SK-N-SH (cell line): ENCODE data around the gene FCAMR. TPM values are rescaled to one million over a fixed set of nuclear protein-coding genes. Genes with fewer than 3 reads are reported as not detected.

ENCODE experiments used
- CTCF ChIA-PET: fragments of 300-600, 350-600 bp; formaldehyde crosslinking; extraction: SDS; loops from one replicate; lab custom pipeline; 2021; lab: Yijun Ruan, JAX
- POLR2A ChIA-PET: fragments of 350-600 bp; sonication (Branson Sonifier 250); formaldehyde crosslinking; extraction: SDS; loops from one replicate; lab custom pipeline; 2020; ENCODE audit warnings: antibody characterized with exemption, inconsistent platforms; lab: Yijun Ruan, JAX
- DNase-seq: peaks from one replicate; pipeline ENCODE4 v3.0.0; 2012
- H2AFZ ChIP-seq: fragments of 200-600 bp; sonication (generic); 2 replicates; pipeline ENCODE4 v1.8.1; 2016; ENCODE audit warnings: antibody characterized with exemption, mild to moderate bottlenecking, low read depth
- H3F3A ChIP-seq: fragments of 200-600 bp; sonication (generic); replicated peaks from 2 replicates; pipeline ENCODE3; 2016; ENCODE audit warnings: antibody characterized with exemption, mild to moderate bottlenecking; ENCODE audit not compliant: insufficient read depth
- H3K27ac ChIP-seq, 2 experiments: fragments of 200-500 bp in 1 of 2; fragments of 200-600 bp in 1 of 2; sonication (Bioruptor generic) in 1 of 2; sonication (generic), shearing (Covaris generic) in 1 of 2; 2 replicates each; pipeline versions ENCODE4 v1.5.1 to v1.6.1; 2014 to 2016; ENCODE audit warnings: low read depth in 2 of 2, inconsistent platforms in 1 of 2, low read length in 1 of 2, mild to moderate bottlenecking in 1 of 2, mixed read lengths in 1 of 2
- H3K27me3 ChIP-seq: fragments of 200-600 bp; sonication (generic), shearing (Covaris generic); 2 replicates; pipeline ENCODE4 v1.6.1; 2016; ENCODE audit warnings: mixed run types; ENCODE audit not compliant: insufficient read depth
- H3K36me3 ChIP-seq, 2 experiments: fragments of 200-500 bp in 1 of 2; fragments of 200-600 bp in 1 of 2; sonication (Bioruptor generic) in 1 of 2; sonication (generic) in 1 of 2; replicated peaks in 1 of 2; 2 replicates each; pipeline versions ENCODE3 to v1.5.1; 2014 to 2016; ENCODE audit warnings: low read length in 1 of 2, mild to moderate bottlenecking in 1 of 2; ENCODE audit not compliant: insufficient read depth in 2 of 2, control insufficient read depth in 1 of 2
- H3K4me1 ChIP-seq, 2 experiments: fragments of 200-500 bp in 1 of 2; fragments of 200-600 bp in 1 of 2; sonication (Bioruptor generic) in 1 of 2; sonication (generic), shearing (Covaris generic) in 1 of 2; 2 replicates each; pipeline versions ENCODE4 v1.5.1 to v1.6.1; 2014 to 2016; ENCODE audit warnings: low read depth in 1 of 2, low read length in 1 of 2, mixed run types in 1 of 2; ENCODE audit not compliant: insufficient read depth in 2 of 2, control insufficient read depth in 1 of 2
- H3K4me2 ChIP-seq: fragments of 200-600 bp; sonication (generic), shearing (Covaris generic); 2 replicates; pipeline ENCODE4 v1.6.1; 2017; ENCODE audit warnings: mixed run types
- H3K4me3 ChIP-seq, 2 experiments: fragments of 200-500 bp in 1 of 2; fragments of 200-600 bp in 1 of 2; sonication (Bioruptor generic) in 1 of 2; sonication (generic), shearing (Covaris generic) in 1 of 2; 2 replicates each; pipeline versions ENCODE4 v1.5.1 to v1.8.1; 2014 to 2016; ENCODE audit warnings: low read depth in 2 of 2, inconsistent platforms in 1 of 2, low read length in 1 of 2, mild to moderate bottlenecking in 1 of 2, mixed read lengths in 1 of 2, moderate library complexity in 1 of 2
- H3K79me2 ChIP-seq: fragments of 200-600 bp; sonication (generic); 2 replicates; pipeline ENCODE4 v1.8.1; 2017; ENCODE audit warnings: mild to moderate bottlenecking; ENCODE audit not compliant: insufficient read depth
- H3K9ac ChIP-seq: fragments of 200-600 bp; sonication (generic); 2 replicates; pipeline ENCODE4 v1.6.1; 2017; ENCODE audit warnings: mixed run types
- H3K9me2 ChIP-seq: fragments of 200-600 bp; sonication (generic); 2 replicates; pipeline ENCODE4 v1.6.1; 2017; ENCODE audit warnings: mixed run types
- H3K9me3 ChIP-seq: fragments of 200-600 bp; sonication (generic); 2 replicates; pipeline ENCODE4 v1.6.1; 2017; ENCODE audit warnings: mixed run types, mild to moderate bottlenecking, moderate library complexity
- H4K20me1 ChIP-seq: fragments of 200-600 bp; sonication (generic); 2 replicates; pipeline ENCODE4 v1.6.1; 2017; ENCODE audit warnings: mild to moderate bottlenecking, mixed run types; ENCODE audit not compliant: insufficient read depth
- EZH2phosphoT487 ChIP-seq: fragments of 200-600 bp; sonication (generic); IDR thresholded peaks from 2 replicates; pipeline ENCODE4 v1.6.1; 2017; ENCODE audit warnings: low read depth, mixed run types, mild to moderate bottlenecking, antibody characterized with exemption, moderate library complexity, borderline replicate concordance
- FOSL2 ChIP-seq: IDR thresholded peaks from 2 replicates; pipeline ENCODE4 v1.4.0; 2012; ENCODE audit warnings: low read depth, mild to moderate bottlenecking, moderate library complexity, borderline replicate concordance
- FOXJ3 ChIP-seq: sonication (generic); formaldehyde crosslinking; IDR thresholded peaks from 2 replicates; pipeline ENCODE4 v1.5.1; 2020; ENCODE audit warnings: mild to moderate bottlenecking, missing genetic modification reagents
- FOXM1 ChIP-seq: IDR thresholded peaks from 2 replicates; pipeline ENCODE4 v1.4.0; 2012; ENCODE audit warnings: low read depth, mild to moderate bottlenecking
- GATA2 ChIP-seq: sonication (generic); formaldehyde crosslinking; IDR thresholded peaks from 2 replicates; pipeline ENCODE4 v1.5.0; 2020; ENCODE audit warnings: mild to moderate bottlenecking, missing genetic modification reagents
- JUND ChIP-seq: IDR thresholded peaks from 2 replicates; pipeline ENCODE4 v1.4.0; 2012
- NFIC ChIP-seq: IDR thresholded peaks from 2 replicates; pipeline ENCODE4 v1.4.0; 2012; ENCODE audit warnings: borderline replicate concordance
- POLR2AphosphoS5 ChIP-seq: IDR thresholded peaks from 2 replicates; pipeline ENCODE4 v1.6.1; 2012; ENCODE audit warnings: low read depth, low read length
- RAD21 ChIP-seq: IDR thresholded peaks from 2 replicates; pipeline ENCODE4 v1.6.1; 2012; ENCODE audit warnings: mild to moderate bottlenecking, low read length
- REST ChIP-seq: IDR thresholded peaks from 2 replicates; pipeline ENCODE4 v1.6.1; 2012; ENCODE audit warnings: mild to moderate bottlenecking, low read depth, low read length, moderate library complexity
- SIN3A ChIP-seq: IDR thresholded peaks from 2 replicates; pipeline ENCODE4 v1.6.1; 2012; ENCODE audit warnings: low read depth, mild to moderate bottlenecking, low read length, moderate library complexity, borderline replicate concordance
- TAF1 ChIP-seq: IDR thresholded peaks from 2 replicates; pipeline ENCODE4 v1.6.1; 2012; ENCODE audit warnings: low read depth, mild to moderate bottlenecking, low read length, moderate library complexity, borderline replicate concordance
- USF2 ChIP-seq: fragments of 150-350 bp; IDR thresholded peaks from 2 replicates; pipeline ENCODE4 v1.6.1; 2017; ENCODE audit warnings: antibody characterized with exemption, low read length, low read depth, borderline replicate concordance
- ZBTB33 ChIP-seq: IDR thresholded peaks from 2 replicates; pipeline ENCODE4 v1.4.0; 2012; ENCODE audit warnings: low read depth, borderline replicate concordance
- WGBS: methylation state at CpG from one replicate; pipeline ENCODE4 v1.1.6; 2017; ENCODE audit warnings: low lambda C conversion rate; 5-methylcytosine and 5-hydroxymethylcytosine counted together
- polyA plus RNA-seq, 3 experiments: library from polyadenylated mRNA; depleted of rRNA; stranded (reverse); fragments of >200 nt; gene quantifications; 2 replicates each; pipeline ENCODE4 v1.2.3, GENCODE V29; 2012
- TF ChIP-seq, protein P1 (sequence below): IDR thresholded peaks from 2 replicates; pipeline ENCODE4 v1.4.0; 2012; ENCODE audit warnings: low read depth
- TF ChIP-seq, protein P2 (sequence below): fragments of 200-600 bp; sonication (generic); IDR thresholded peaks from 2 replicates; pipeline ENCODE4 v1.6.1; 2017; ENCODE audit warnings: antibody characterized with exemption, mild to moderate bottlenecking, moderate library complexity

The FCAMR gene
- polyA plus RNA-seq, 1 of the 3 experiments (the other 2 are of a cell fraction) = not detected

- no peak overlapping the region for H3K4me3 ChIP-seq
- H3K4me2 ChIP-seq = no peak overlapping the region
- CTCF ChIA-PET = interaction anchor here (5.4 kb wide), 1 partner anchor 17 kb away, joined by 23 read pairs; no protein-coding TSS in a partner anchor
- no peaks in the 10 kb centered on the region for H4K20me1 ChIP-seq
- no peak overlapping the region for H3K9ac ChIP-seq
- H3K9me3 ChIP-seq = no peaks in the 10 kb centered on the region
- H3F3A ChIP-seq = no peaks in the 10 kb centered on the region
- no peak overlapping the region for H2AFZ ChIP-seq
- POLR2A ChIA-PET = no interaction called here
- no peaks in the 10 kb centered on the region for H3K9me2 ChIP-seq
- H3K27ac ChIP-seq = no peak overlapping the region
- DNase-seq = no peak
- 0 out of 2 replicates have a peak, but pooled peaks cover 4% of the 10 kb centered on the region for H3K27me3 ChIP-seq
- no peaks in the 10 kb centered on the region for H3K4me1 ChIP-seq
- TF ChIP-seq FOXJ3 (CRISPR knock-in tag) (no peak), POLR2AphosphoS5 (no peak), FOXM1 (no peak), USF2 (no peak), RAD21 (no peak)
- TF ChIP-seq, protein P1, sequence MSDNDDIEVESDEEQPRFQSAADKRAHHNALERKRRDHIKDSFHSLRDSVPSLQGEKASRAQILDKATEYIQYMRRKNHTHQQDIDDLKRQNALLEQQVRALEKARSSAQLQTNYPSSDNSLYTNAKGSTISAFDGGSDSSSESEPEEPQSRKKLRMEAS = no peak
- TF ChIP-seq, all 33 proteins: peak for 0
- WGBS = 52% methylated on average over 6 of the region's 6 CpGs
- Histone ChIP-seq H3K36me3 (no peaks in the 10 kb centered on the region), H3K79me2 (no peaks in the 10 kb centered on the region)
These were observed 40.7 kb downstream of the FCAMR start for GRCh38 chr1:206929524-206929923.

DNA sequence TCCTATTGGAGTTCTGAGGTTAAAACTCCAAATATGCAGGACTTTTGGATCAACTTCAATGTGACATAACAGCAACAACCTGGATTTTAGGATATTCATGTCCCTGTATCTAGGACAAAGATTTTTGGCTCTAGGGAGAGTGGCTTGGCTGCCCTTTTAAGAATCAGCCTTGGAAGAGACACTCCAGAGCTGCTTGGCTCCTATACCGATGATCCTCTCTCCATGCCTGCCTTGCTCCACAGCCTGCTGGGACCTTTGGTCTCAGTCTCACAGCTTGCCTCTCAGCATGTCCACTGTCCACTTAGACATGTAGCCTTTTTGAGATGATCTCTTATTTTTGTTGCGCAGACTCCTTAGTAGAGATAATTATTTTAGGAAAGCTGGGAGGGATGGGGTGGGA, 44.0 kb downstream of the FCAMR start:
- no peaks in the 10 kb centered on the region for H3K9me2 ChIP-seq
- H3F3A ChIP-seq = no peaks in the 10 kb centered on the region
- H4K20me1 ChIP-seq = no peaks in the 10 kb centered on the region
- no peaks in the 10 kb centered on the region for H3K4me1 ChIP-seq
- H3K9ac ChIP-seq = no peak overlapping the region
- WGBS = 100% methylated on average over 2 of the region's 2 CpGs
- H3K4me3 ChIP-seq = no peak overlapping the region
- no peak for DNase-seq
- H3K36me3 ChIP-seq = no peaks in the 10 kb centered on the region
- TF ChIP-seq SIN3A = no peak
- no peak for TF ChIP-seq FOSL2
- TF ChIP-seq TAF1 = no peak
- TF ChIP-seq GATA2 (CRISPR knock-in tag) = no peak
- TF ChIP-seq JUND = no peak
- TF ChIP-seq EZH2phosphoT487 = no peak
- TF ChIP-seq, protein P2, sequence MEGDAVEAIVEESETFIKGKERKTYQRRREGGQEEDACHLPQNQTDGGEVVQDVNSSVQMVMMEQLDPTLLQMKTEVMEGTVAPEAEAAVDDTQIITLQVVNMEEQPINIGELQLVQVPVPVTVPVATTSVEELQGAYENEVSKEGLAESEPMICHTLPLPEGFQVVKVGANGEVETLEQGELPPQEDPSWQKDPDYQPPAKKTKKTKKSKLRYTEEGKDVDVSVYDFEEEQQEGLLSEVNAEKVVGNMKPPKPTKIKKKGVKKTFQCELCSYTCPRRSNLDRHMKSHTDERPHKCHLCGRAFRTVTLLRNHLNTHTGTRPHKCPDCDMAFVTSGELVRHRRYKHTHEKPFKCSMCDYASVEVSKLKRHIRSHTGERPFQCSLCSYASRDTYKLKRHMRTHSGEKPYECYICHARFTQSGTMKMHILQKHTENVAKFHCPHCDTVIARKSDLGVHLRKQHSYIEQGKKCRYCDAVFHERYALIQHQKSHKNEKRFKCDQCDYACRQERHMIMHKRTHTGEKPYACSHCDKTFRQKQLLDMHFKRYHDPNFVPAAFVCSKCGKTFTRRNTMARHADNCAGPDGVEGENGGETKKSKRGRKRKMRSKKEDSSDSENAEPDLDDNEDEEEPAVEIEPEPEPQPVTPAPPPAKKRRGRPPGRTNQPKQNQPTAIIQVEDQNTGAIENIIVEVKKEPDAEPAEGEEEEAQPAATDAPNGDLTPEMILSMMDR = no peak
- no peak for TF ChIP-seq ZBTB33
- TF ChIP-seq NFIC = no peak
- no peak for TF ChIP-seq REST
- H3K4me2 ChIP-seq = no peak overlapping the region
- CTCF ChIA-PET = interaction anchor here (0.7 to 2.7 kb wide), 5 partner anchors 9 to 438 kb away, joined by 3 to 9 read pairs (median 5); no protein-coding TSS in a partner anchor
- H2AFZ ChIP-seq = no peak overlapping the region
- POLR2A ChIA-PET = no interaction called here
- no peak overlapping the region for H3K27ac ChIP-seq
- H3K27me3 ChIP-seq = no peaks in the 10 kb centered on the region
- H3K9me3 ChIP-seq = no peaks in the 10 kb centered on the region
- H3K79me2 ChIP-seq = no peaks in the 10 kb centered on the region
